PC-9 (cell line): Measurements from ENCODE around the gene APOC4.

Source experiments
- CTCF ChIP-seq: fragments of 200-600 bp; sonication (generic); conservative IDR thresholded peaks from 2 replicates; pipeline ENCODE4 v1.6.1; 2017; ENCODE audit warnings: mixed run types, antibody characterized with exemption, mild to moderate bottlenecking, moderate library complexity
- EZH2 ChIP-seq: fragments of 200-600 bp; sonication (generic); IDR thresholded peaks from 2 replicates; pipeline ENCODE4 v1.8.0; 2017; ENCODE audit warnings: antibody characterized with exemption, low read depth

GRCh38 chr19:44900328-44901244 lies 41.5 kb upstream of the APOC4 start:
- TF ChIP-seq EZH2 (no peak), CTCF (no peak)
